ENCODE results near the gene LEP. TPM values are rescaled to one million over a fixed set of nuclear protein-coding genes. Genes with fewer than 3 reads are reported as not detected.

Gene LEP
- total and polyA plus RNA-seq, 2 of the 8 experiments (the other 6 are each of a cell fraction or from before 2014, with no cell fraction given): not detected

GRCh38 chr7:128209229-128210035 is 31.6 kb upstream of the LEP start (continued):
- TF ChIP-seq BACH1 (IDR thresholded peaks at IDR 0.05; ENCODE audit: low read length): 0 out of 2 replicates have a peak, but pooled peaks have one; percentile 30
- TF ChIP-seq TCF12 (IDR thresholded peaks at IDR 0.05; ENCODE audit: low read depth, low read length): 0 out of 2 replicates have a peak, but pooled peaks have one; percentile 81
- TF ChIP-seq RNF2 (IDR thresholded peaks at IDR 0.05; ENCODE audit: borderline replicate concordance, low read depth, low read length, missing control alignments, poor library complexity, severe bottlenecking): no peak
- 0 out of 2 replicates have a peak, but pooled peaks have one; percentile 9 for TF ChIP-seq E2F6 (IDR thresholded peaks at IDR 0.05)
- no peak for TF ChIP-seq SP4 (IDR thresholded peaks at IDR 0.05; ENCODE audit: low read length)
- TF ChIP-seq SIN3A (conservative IDR thresholded peaks at IDR 0.05 in 1 of 2, IDR thresholded peaks at IDR 0.05 in 1 of 2; ENCODE audit: low read depth in 1 of 2, low read length in 2 of 2): peak in 1 of 2 experiments; percentile 80; a peak in 2 of 4 replicates
- TF ChIP-seq RAD21 (IDR thresholded peaks at IDR 0.05 in 1 of 2, conservative IDR thresholded peaks at IDR 0.05 in 1 of 2; ENCODE audit: low read depth in 2 of 2, low read length in 2 of 2): peak; percentile 100
- no peak for TF ChIP-seq RXRA (IDR thresholded peaks at IDR 0.05; ENCODE audit: insufficient read depth, low read depth, low read length)
- TF ChIP-seq CHD2 (IDR thresholded peaks at IDR 0.05; ENCODE audit: low read length): 0 out of 2 replicates have a peak, but pooled peaks have one; percentile 23
- TF ChIP-seq TBP (IDR thresholded peaks at IDR 0.05; ENCODE audit: low read depth, low read length): 0 out of 2 replicates have a peak, but pooled peaks have one; percentile 14
- peak; percentile 95 for TF ChIP-seq MAX (IDR thresholded peaks at IDR 0.05)
- no peak for TF ChIP-seq EP300 (IDR thresholded peaks at IDR 0.05; ENCODE audit: borderline replicate concordance in 1 of 2, low read depth in 2 of 2, low read length in 2 of 2)
- no peak for TF ChIP-seq EZH2 (IDR thresholded peaks at IDR 0.05; ENCODE audit: low read depth, low read length, severe bottlenecking)
